ENCODE measurements around the gene KIAA1614.
"Not testable (repeated sequence)": the region's sequence is repeated elsewhere in the genome, so short reads cannot be mapped to it uniquely, and the experiment has no call there.

Gene KIAA1614

DNA sequence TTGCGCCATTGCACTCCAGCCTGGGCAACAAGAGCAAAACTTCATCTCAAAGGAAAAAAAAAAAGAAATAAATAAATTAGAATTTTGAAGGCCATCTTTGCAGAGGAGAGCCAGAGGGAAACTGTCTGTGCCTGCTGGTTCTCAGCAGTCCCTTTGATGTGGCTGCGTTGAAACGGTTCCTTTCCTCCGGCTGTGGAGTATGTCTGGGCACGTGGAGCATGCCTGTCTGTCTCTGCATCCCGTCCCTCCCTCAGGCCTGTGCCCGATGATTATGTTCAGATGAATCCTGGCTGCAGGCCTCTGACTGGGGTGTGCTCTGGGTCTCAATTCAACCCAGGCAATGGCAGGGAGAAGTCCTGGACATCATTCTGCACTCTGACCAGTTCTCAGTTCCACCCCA lies 33.4 kb downstream of the KIAA1614 start:
- no peak for DNase-seq (ENCODE audit: low spot score)

GRCh38 chr1:180946541-180947498 lies 34.1 kb downstream of the KIAA1614 start:
- DNase-seq (ENCODE audit: low spot score) = no peak

GRCh38 chr1:180947499-180947885 lies 34.8 kb downstream of the KIAA1614 start:
- DNase-seq (ENCODE audit: low spot score) = no peak

- no peak for DNase-seq (ENCODE audit: low spot score)
Measured at GRCh38 chr1:180947901-180948640, 35.4 kb downstream of the KIAA1614 start.

DNA sequence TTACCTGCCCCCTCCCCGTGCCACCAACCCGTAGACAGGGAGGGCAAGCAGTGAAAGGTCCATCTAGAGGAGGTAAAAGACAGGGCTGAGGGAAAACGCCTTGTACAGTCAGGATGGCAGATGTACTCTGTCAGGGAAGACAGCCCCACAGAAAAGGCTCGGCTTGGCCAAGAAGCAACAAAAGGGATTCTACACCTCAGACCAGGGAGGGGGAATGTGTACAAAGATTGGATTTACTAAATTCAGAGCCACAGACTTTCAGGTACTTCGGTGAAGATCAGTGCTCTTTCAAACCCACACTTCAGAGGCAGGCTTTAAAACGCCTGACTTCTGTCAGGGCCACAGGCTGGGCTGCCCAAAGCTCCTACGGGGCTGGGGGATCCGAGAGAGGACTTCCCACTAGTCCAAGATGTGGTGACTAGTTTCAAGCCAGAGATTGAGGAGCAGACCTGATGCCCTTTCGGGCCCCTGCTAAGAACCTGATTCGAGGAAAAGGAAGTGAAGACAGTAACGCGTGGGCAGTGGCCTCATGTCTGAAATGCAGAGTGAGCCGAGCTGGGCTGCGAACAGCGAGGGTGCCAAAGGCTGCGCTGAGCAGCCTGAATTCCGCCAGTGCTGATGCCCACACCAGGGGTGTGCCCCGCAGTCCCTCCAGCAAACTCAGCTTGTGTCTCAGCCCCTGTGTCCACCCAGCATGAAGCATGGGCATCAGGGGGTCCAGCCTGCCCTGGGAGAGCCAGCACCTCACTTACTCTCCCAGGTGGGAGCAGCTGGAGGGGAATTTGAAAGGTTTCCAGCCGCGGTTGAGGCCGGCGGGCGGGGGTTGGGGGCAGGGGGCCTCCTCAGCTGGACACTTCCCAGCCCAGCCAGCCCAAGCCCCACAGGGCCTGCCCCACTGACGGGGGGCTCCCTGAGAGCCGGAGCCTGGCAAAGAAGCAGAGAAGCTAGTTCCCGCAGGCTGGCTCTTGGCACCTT lies 36.2 kb downstream of the KIAA1614 start:
- no peak for DNase-seq (ENCODE audit: low spot score)

GRCh38 chr1:180949616-180950000 lies 36.9 kb downstream of the KIAA1614 start:
- no peak for DNase-seq (ENCODE audit: low spot score)

GRCh38 chr1:180950321-180950720 lies 37.6 kb downstream of the KIAA1614 start:
- DNase-seq (ENCODE audit: low spot score) = no peak

DNA sequence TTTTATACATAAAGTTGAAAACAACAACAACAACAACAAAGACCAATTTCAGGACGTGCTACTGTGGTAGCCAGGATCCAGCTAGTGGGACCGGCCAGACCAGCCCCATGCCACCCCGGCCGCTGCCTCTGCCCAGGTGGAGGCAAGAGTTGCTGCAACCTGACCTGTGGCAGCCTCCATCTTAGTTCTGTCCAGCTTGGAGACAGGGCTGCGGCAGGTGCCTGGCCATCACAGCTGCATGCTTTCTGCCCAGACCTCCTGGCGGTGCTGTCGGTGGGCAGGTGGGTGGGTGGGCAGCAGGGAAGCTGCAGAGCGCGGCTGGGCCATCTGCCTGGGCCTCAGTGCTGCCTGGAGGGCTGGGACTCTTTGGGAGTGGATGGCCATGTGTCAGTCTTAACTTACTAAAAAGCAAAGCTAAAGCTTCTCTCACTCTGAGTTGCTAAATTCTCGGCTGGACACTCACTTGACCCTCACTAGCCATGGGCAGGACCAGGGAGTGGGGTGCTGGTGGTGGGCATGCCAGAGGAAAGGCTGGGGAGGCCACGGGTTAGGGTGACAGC lies 38.6 kb downstream of the KIAA1614 start:
- no peak for DNase-seq (ENCODE audit: low spot score)

GRCh38 chr1:180951836-180952656 lies 39.3 kb downstream of the KIAA1614 start:
- no peak for DNase-seq (ENCODE audit: low spot score)

- no peak for DNase-seq (ENCODE audit: low spot score)
Measured at GRCh38 chr1:180952657-180953013, 39.9 kb downstream of the KIAA1614 start.

DNA sequence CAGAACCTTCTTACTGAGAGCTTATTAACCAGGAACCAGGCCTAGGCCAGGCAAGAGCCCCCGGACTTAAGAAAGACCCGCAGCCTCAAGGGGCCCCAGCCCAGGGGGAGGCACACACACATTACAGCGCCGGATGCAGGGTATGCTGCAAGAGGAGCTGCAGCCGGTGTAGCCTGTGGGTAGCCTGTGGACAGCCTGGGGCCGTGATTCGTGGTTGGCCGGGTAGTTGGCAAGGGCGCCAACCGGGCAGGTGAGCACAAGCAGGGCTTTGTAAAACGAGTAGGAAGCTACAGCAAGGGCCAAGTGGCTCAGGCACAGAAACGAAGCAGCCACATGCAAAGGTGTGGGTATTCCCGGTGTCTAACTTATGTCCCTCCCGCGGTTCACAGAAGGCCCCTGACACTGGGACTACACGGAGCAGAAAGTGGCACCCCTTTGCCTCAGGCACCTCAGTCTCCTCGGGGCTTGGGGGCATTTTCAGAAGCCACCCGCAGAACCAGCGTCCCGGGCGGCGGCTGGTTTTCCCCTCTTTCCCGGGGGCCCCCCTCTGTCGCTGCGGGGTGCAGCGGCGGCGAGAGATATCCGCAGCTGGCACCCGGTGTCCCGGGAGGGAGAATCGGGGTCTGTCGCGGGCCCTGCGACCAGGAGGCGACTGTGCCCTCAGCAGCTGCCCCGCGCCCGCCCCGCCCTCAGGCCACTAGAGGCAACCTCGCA lies 40.8 kb downstream of the KIAA1614 start:
- DNase-seq (ENCODE audit: low spot score) = no peak

DNA sequence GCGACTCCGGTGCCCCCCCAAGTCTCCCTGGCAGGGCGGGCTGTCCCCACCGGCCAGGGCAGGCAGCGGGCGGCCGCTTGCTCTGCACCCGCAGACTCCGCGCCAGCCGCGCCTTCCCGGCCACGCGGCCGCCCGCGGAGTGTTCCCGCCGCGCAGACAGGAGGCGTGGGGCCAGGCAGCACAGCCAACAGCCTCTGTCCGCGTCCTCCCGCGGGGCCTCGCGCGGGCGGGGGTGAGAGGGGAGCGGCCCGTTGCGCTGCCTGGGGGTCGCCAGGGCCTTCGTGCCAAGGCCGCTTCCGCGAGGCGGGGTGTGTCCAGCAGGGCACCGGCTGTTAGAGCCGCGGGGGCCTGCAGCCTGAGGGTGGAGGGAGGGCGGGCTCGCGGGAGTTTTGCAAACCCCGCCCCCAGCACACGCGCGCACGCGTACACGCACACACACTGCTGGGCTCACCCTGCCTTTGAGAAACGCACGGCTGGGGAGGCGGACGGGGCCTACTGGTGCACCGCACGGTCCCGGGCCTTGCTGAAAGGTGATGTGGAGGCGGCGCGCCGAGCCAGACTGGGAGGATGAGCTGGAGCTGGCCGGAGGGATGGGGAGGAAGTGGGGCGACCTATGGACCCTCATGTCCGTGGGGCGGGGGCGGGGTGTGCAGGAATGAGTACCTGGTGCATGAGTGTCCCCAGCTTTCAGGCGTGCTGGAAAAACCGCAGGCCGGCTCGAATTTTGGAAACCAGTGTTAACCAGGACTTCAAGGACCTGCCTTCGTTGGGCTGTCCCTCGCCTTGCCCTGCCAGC lies 41.5 kb downstream of the KIAA1614 start:
- DNase-seq (ENCODE audit: low spot score) = peak; percentile 65

GRCh38 chr1:180954801-180955165 lies 42.1 kb downstream of the KIAA1614 start:
- no peak for DNase-seq (ENCODE audit: low spot score)

GRCh38 chr1:180956028-180956640 lies 43.4 kb downstream of the KIAA1614 start:
- DNase-seq (ENCODE audit: low spot score) = no peak

DNA sequence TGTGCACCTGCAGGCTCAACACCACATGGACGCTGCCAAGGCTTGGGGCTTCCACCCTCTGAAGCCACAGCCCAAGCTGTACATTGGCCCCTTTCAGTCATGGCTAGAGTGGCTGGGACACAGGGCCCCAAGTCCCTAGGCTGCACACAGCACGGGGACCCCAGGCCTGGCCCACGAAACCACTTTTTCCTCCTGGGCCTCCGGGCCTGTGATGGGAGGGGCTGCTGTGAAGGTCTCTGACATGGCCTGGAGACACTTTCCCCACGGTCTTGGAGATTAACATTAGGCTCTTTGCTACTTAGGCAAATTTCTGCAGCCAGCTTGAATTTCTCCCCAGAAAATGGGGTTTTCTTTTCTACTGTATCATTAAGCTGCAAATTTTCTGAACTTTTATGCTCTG lies 46.9 kb downstream of the KIAA1614 start:
- not testable (repeated sequence) for DNase-seq (ENCODE audit: low spot score)

- no peak for DNase-seq (ENCODE audit: low spot score)
Measured at GRCh38 chr1:180961622-180962021, 48.9 kb downstream of the KIAA1614 start.

DNA sequence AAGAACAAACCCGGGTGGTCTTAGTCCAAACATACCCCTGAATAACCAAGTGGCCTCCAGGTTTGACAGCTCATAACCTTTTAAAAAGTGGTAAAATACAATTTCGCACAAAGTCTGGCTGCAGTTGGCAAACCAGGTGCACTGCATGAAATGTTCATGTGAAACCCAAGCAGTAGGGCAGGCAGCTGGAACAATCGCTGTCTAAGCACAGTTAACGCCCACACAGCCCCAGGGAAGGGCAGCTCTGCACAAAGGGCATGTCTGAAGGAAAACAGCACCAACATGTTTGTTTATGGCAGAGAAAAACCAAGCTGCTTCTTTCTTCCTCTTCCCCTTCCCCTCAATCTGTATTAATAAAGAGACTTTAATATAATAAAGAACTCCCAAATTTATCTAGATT lies 49.5 kb downstream of the KIAA1614 start:
- no peak for DNase-seq (ENCODE audit: low spot score)

GRCh38 chr1:180964056-180964455 lies 51.4 kb downstream of the KIAA1614 start:
- DNase-seq (ENCODE audit: low spot score) = no peak

GRCh38 chr1:180964595-180964994 lies 51.9 kb downstream of the KIAA1614 start:
- no peak for DNase-seq (ENCODE audit: low spot score)

Data from hepatic stellate cell (primary cell).